Nephron (organoid): Measurements from ENCODE around the gene CDC42BPB.

Experiments
- H3K27ac Mint-ChIP-seq, 3 experiments: 2 replicates each; pipeline ENCODE4 v1.8.0; 2020; ENCODE audit warnings: mixed read lengths in 3 of 3, mild to moderate bottlenecking in 2 of 3, moderate library complexity in 1 of 3
- H3K27me3 Mint-ChIP-seq: 2 replicates; pipeline ENCODE4 v1.8.0; 2021; ENCODE audit warnings: low read depth, mild to moderate bottlenecking, moderate library complexity, mixed read lengths
- H3K36me3 Mint-ChIP-seq: 2 replicates; pipeline ENCODE4 v1.8.0; 2020; ENCODE audit warnings: low read depth, mixed read lengths
- H3K4me1 Mint-ChIP-seq: 2 replicates; pipeline ENCODE4 v1.8.0; 2020; ENCODE audit warnings: mixed read lengths
- H3K4me3 Mint-ChIP-seq, 3 experiments: 2 replicates each; pipeline ENCODE4 v1.8.0; 2020; ENCODE audit warnings: mild to moderate bottlenecking in 3 of 3, mixed read lengths in 3 of 3, moderate library complexity in 2 of 3
- H3K9me3 Mint-ChIP-seq: 2 replicates; pipeline ENCODE4 v1.8.0; 2020; ENCODE audit warnings: mixed read lengths
- CTCF ChIP-seq, 3 experiments: fragments of 200-600 bp; sonication (generic); IDR thresholded peaks; one replicate each; pipeline ENCODE4 v1.5.0; 2021; ENCODE audit warnings: antibody characterized with exemption in 3 of 3; ENCODE audit not compliant: unreplicated experiment in 3 of 3

Gene CDC42BPB

GRCh38 chr14:103031956-103032355 is 25.4 kb downstream of the CDC42BPB start:
- H3K27me3 Mint-ChIP-seq: no peaks in the 10 kb centered on the region
- peaks cover 9% of the 10 kb centered on the region for H3K36me3 Mint-ChIP-seq
- H3K4me3 Mint-ChIP-seq: no peak overlapping the region
- peak overlapping the region in 1 of 3 experiments; percentile 50 for H3K27ac Mint-ChIP-seq
- H3K4me1 Mint-ChIP-seq: peaks cover 5% of the 10 kb centered on the region
- peaks cover under 1% of the 10 kb centered on the region for H3K9me3 Mint-ChIP-seq
- TF ChIP-seq CTCF (IDR thresholded peaks at IDR 0.05; ENCODE audit: unreplicated experiment in 3 of 3): peak in 2 of 3 experiments; percentile 14 to 20

- no peak for TF ChIP-seq CTCF (IDR thresholded peaks at IDR 0.05; ENCODE audit: unreplicated experiment in 3 of 3)
- peak overlapping the region in 2 of 3 experiments; percentile 50 to 83 for H3K27ac Mint-ChIP-seq
Measured at GRCh38 chr14:103031566-103031911, 25.8 kb downstream of the CDC42BPB start.

GRCh38 chr14:103030741-103031565 is 26.4 kb downstream of the CDC42BPB start:
- H3K36me3 Mint-ChIP-seq: peaks cover 12% of the 10 kb centered on the region
- no peak for TF ChIP-seq CTCF (IDR thresholded peaks at IDR 0.05; ENCODE audit: unreplicated experiment in 3 of 3)
- H3K4me1 Mint-ChIP-seq: peaks cover 8% of the 10 kb centered on the region
- H3K27ac Mint-ChIP-seq: peak overlapping the region; percentile 50 to 83 (median 51)
- H3K27me3 Mint-ChIP-seq: no peaks in the 10 kb centered on the region
- H3K9me3 Mint-ChIP-seq: peaks cover 2% of the 10 kb centered on the region
- no peak overlapping the region for H3K4me3 Mint-ChIP-seq

More at GRCh38 chr14:103031566-103031911, 25.8 kb downstream of the CDC42BPB start:
- Mint-ChIP-seq H3K9me3 (peaks cover 2% of the 10 kb centered on the region), H3K4me3 (no peak overlapping the region), H3K27me3 (no peaks in the 10 kb centered on the region), H3K4me1 (peaks cover 8% of the 10 kb centered on the region), H3K36me3 (peaks cover 12% of the 10 kb centered on the region)

GRCh38 chr14:103029936-103030335 is 27.4 kb downstream of the CDC42BPB start:
- TF ChIP-seq CTCF (IDR thresholded peaks at IDR 0.05; ENCODE audit: unreplicated experiment in 3 of 3): no peak

GRCh38 chr14:103028772-103029171 is 28.6 kb downstream of the CDC42BPB start:
- Mint-ChIP-seq H3K27me3 (no peaks in the 10 kb centered on the region), H3K36me3 (peaks cover 20% of the 10 kb centered on the region), H3K9me3 (peaks cover 2% of the 10 kb centered on the region), H3K4me3 (no peak overlapping the region), H3K27ac (no peak overlapping the region), H3K4me1 (peaks cover 22% of the 10 kb centered on the region)
- no peak for TF ChIP-seq CTCF (IDR thresholded peaks at IDR 0.05; ENCODE audit: unreplicated experiment in 3 of 3)

More at GRCh38 chr14:103029936-103030335, 27.4 kb downstream of the CDC42BPB start:
- Mint-ChIP-seq H3K4me3 (no peak overlapping the region), H3K4me1 (peaks cover 12% of the 10 kb centered on the region), H3K27me3 (no peaks in the 10 kb centered on the region), H3K36me3 (peaks cover 16% of the 10 kb centered on the region), H3K9me3 (peaks cover 2% of the 10 kb centered on the region), H3K27ac (no peak overlapping the region)
